GM18870 (cell line): ENCODE results near the gene TWSG1.
A peak's percentile ranks its signal among the peaks of the same experiment; 100 is the strongest.

ENCODE experiments used
- ATAC-seq: cut with Tn5 transposase; IDR thresholded peaks from one replicate; pipeline ENCODE4 v1.9.1; 2021; ENCODE audit warnings: moderate library complexity; ENCODE audit not compliant: unreplicated experiment

TWSG1 gene

GRCh38 chr18:9334329-9334972 lies at the start of gene TWSG1:
Gene TWSG1, plus strand, starts transcription at chr18:9334773. Its CDS starts 2,457 bp downstream, at chr18:9337230.
- peak; percentile 29 for ATAC-seq

- no peak for ATAC-seq
These were observed 49.0 kb upstream of the TWSG1 start for GRCh38 chr18:9285604-9286003.

- ATAC-seq, result no peak
These were observed 47.5 kb upstream of the TWSG1 start for GRCh38 chr18:9287036-9287435.

GRCh38 chr18:9289698-9290097 lies 44.9 kb upstream of the TWSG1 start:
- ATAC-seq, result no peak

- no peak for ATAC-seq
These were observed 44.4 kb upstream of the TWSG1 start for GRCh38 chr18:9290156-9290555.

- no peak for ATAC-seq
These were observed 42.5 kb upstream of the TWSG1 start for GRCh38 chr18:9292047-9292446.

- ATAC-seq, result no peak
These were observed 40.6 kb upstream of the TWSG1 start for GRCh38 chr18:9293948-9294347.

- ATAC-seq, result no peak
These were observed 38.2 kb upstream of the TWSG1 start for GRCh38 chr18:9296233-9297006.

- no peak for ATAC-seq
These were observed 37.6 kb upstream of the TWSG1 start for GRCh38 chr18:9297007-9297393.

- ATAC-seq, result no peak
These were observed 30.0 kb upstream of the TWSG1 start for GRCh38 chr18:9304388-9305070.

- ATAC-seq, result no peak
These were observed 15.2 kb upstream of the TWSG1 start for GRCh38 chr18:9319333-9319732.

- no peak for ATAC-seq
These were observed 13.5 kb upstream of the TWSG1 start for GRCh38 chr18:9321017-9321452.

GRCh38 chr18:9321736-9322135 lies 12.8 kb upstream of the TWSG1 start:
- ATAC-seq, result no peak

- ATAC-seq, result no peak
These were observed 11.8 kb upstream of the TWSG1 start for GRCh38 chr18:9322744-9323143.

- no peak for ATAC-seq
These were observed 10.7 kb upstream of the TWSG1 start for GRCh38 chr18:9323750-9324445.

GRCh38 chr18:9325716-9326115 lies 8.9 kb upstream of the TWSG1 start:
- ATAC-seq, result no peak

GRCh38 chr18:9328776-9329175 lies 5.8 kb upstream of the TWSG1 start:
- no peak for ATAC-seq

GRCh38 chr18:9329471-9329870 lies 5.1 kb upstream of the TWSG1 start:
- no peak for ATAC-seq

GRCh38 chr18:9330419-9330818 lies 4.2 kb upstream of the TWSG1 start:
- no peak for ATAC-seq

GRCh38 chr18:9333441-9334328 lies 888 bp upstream of the TWSG1 start:
- ATAC-seq, result no peak
